Omental fat pad (tissue), 4 donors: Measurements from ENCODE around the gene C12orf42. TPM values are rescaled to one million over a fixed set of nuclear protein-coding genes. Genes with fewer than 3 reads are reported as not detected.

Experiments
- ATAC-seq: fragments of 150-250 bp; one replicate; pipeline ENCODE4 v1.9.1; 2016; ENCODE audit warnings: mild to moderate bottlenecking, moderate library complexity; ENCODE audit not compliant: low FRiP score
- DNase-seq: peaks from one replicate; pipeline ENCODE4 v3.0.0-alpha.2; 2019; ENCODE audit warnings: low spot score
- CTCF ChIP-seq, 3 donors: fragments of 450-650 bp; IDR thresholded peaks; one replicate each; pipeline ENCODE4 v1.5.1; 2016 to 2017; ENCODE audit warnings: antibody characterized with exemption in 3 of 3, mild to moderate bottlenecking in 3 of 3, moderate library complexity in 2 of 3
- total RNA-seq, 4 donors: library from RNA; depleted of rRNA; stranded (reverse); fragments of >200 nt; gene quantifications; one replicate each; pipeline ENCODE4 v1.1.0, GENCODE V29; 2016

Gene C12orf42
- total RNA-seq, 4 donors from 2014 or later = 0.36 TPM; not detected in 3

DNA sequence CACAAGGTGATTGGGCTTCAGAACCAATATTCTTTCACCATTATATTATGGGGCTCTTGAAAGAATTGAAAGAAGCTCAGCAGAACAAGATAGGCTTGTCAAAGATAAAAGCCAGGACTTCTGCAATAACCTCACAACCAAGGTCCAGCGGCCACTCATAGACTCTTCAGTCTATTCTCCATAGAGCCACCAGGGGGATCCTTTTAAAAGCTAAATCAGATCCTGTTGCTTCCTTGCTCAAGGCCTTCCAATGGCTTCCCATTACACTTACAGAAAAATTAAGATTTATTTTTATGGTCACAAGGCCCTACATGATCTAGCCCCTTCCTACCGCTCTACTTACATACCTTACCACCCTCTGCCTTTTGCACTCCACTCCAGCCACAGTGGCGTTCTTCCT lies 169.6 kb downstream of the C12orf42 start:
- ATAC-seq (no peak), DNase-seq (no peak)
- TF ChIP-seq CTCF (IDR thresholded peaks at IDR 0.05) = no peak

DNA sequence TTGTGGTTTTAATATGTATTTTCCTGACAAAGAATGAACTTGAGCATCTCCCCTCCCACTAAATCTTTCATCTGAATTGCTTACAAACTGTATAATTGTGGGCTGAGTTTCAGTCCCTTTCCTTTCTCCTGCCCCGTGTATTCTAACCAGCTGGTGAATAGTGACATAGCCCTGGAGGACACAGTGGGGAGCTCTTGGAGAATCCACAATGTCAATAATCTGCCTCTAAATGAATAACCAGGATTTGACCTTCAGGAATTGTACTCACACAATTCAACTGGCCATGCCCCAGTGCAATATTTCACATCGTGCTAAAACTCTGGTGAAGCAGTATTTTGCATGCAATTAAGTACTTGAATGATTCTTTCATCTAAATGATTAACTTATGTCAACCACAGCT lies 177.2 kb downstream of the C12orf42 start:
- no peak for DNase-seq
- no peak for TF ChIP-seq CTCF (IDR thresholded peaks at IDR 0.05)
- ATAC-seq = no peak

- DNase-seq = no peak
- TF ChIP-seq CTCF (IDR thresholded peaks at IDR 0.05) = no peak
- no peak for ATAC-seq
These were observed 178.5 kb downstream of the C12orf42 start for GRCh38 chr12:103317220-103317619.

- ATAC-seq (no peak), DNase-seq (no peak)
- no peak for TF ChIP-seq CTCF (IDR thresholded peaks at IDR 0.05)
These were observed 181.0 kb downstream of the C12orf42 start for GRCh38 chr12:103314786-103315185.

DNA sequence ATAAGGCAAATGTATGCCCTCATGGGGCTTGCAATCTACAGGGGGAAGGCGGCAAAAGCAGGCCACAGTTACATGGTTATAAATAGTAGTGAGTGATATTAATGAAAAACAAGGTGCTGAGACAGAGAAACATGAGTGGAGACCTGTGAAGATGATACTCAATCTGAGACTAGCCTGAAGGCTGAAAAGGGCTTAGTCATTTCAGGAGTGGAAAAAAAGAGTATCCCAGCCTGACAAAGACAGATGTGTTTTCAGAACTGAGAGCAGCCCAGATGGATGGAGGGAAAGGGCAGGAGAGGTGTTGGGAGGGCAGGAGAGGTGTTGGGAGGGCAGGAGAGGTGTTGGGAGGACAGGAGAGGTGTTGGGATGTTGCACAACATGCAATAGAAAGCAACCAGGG lies 181.9 kb downstream of the C12orf42 start:
- TF ChIP-seq CTCF (IDR thresholded peaks at IDR 0.05) = no peak
- no peak for DNase-seq
- ATAC-seq = no peak

DNA sequence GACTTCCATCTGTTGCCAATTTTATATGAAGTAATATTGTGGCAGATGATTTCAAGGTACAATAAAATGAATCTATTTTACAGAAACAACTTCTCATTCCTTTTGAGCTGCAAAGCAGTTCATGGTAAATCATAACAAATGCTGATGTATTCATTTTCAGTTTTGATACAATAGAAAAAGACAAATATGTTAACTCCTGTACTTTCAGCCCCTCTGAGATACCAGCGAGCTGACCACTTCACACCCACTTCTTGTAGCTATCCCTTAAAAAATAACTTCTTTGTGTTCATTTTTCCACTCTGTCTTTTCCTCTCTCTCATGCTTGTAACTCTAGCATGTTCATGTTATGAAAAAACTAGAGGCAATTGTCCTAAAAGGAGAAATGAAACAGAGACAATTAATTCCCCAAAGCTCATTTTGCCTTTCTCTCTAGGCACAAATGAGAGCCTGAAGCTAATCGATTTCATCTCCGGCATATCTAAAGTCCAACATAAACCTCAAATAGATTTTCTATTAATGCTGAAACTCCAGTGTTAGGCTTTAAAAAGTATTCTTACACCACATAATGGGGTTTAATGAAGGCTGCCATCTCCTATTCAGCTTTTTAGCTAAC lies 182.9 kb downstream of the C12orf42 start:
- ATAC-seq = no peak
- DNase-seq = no peak
- no peak for TF ChIP-seq CTCF (IDR thresholded peaks at IDR 0.05)

GRCh38 chr12:103310546-103311270 lies 185.1 kb downstream of the C12orf42 start:
- DNase-seq (no peak), ATAC-seq (no peak)
- no peak for TF ChIP-seq CTCF (IDR thresholded peaks at IDR 0.05)
